ENCODE results near the gene ANKRD2. TPM values are rescaled to one million over a fixed set of nuclear protein-coding genes. Genes with fewer than 3 reads are reported as not detected.

ANKRD2 gene
- total RNA-seq, 4 donors from 2014 or later, result 0.22 to 1.0 TPM; not detected in 2

GRCh38 chr10:97537186-97537869, 35.3 kb upstream of the ANKRD2 start:
- Histone ChIP-seq H3K4me3 (no peak overlapping the region), H3K27ac (no peak overlapping the region), H3K4me1 (peaks cover 3 to 41% (median 17%) of the 10 kb centered on the region in 4 donors), H3K36me3 (no peaks in the 10 kb centered on the region), H3K9me3 (no peaks in the 10 kb centered on the region), H3K27me3 (no peaks in the 10 kb centered on the region)
- DNase-seq (ENCODE audit: low spot score in 2 of 2), result no peak
- WGBS, 2 donors, result 85 to 90% methylated on average over 5 of the region's 5 CpGs
- TF ChIP-seq CTCF (IDR thresholded peaks at IDR 0.05) (no peak), EP300 (IDR thresholded peaks at IDR 0.05) (no peak), POLR2A (IDR thresholded peaks at IDR 0.05) (no peak)

- H3K27ac ChIP-seq, result peak overlapping the region in 2 of 4 donors; percentile 82 to 94
- no peaks in the 10 kb centered on the region for H3K36me3 ChIP-seq
- TF ChIP-seq EP300 (IDR thresholded peaks at IDR 0.05) (no peak), POLR2A (IDR thresholded peaks at IDR 0.05) (no peak), CTCF (IDR thresholded peaks at IDR 0.05) (no peak)
- H3K4me3 ChIP-seq, result no peak overlapping the region
- peaks cover 3 to 51% (median 26%) of the 10 kb centered on the region in 4 donors for H3K4me1 ChIP-seq
- 31 to 35% methylated on average over 4 of the region's 4 CpGs for WGBS, 2 donors
- DNase-seq (ENCODE audit: low spot score in 2 of 2), result no peak
- no peaks in the 10 kb centered on the region for H3K27me3 ChIP-seq
- no peaks in the 10 kb centered on the region for H3K9me3 ChIP-seq
These were observed 34.2 kb upstream of the ANKRD2 start for GRCh38 chr10:97538411-97538810.

- WGBS, 2 donors, result 89% methylated on average over 4 of the region's 4 CpGs
- TF ChIP-seq CTCF (IDR thresholded peaks at IDR 0.05), result no peak
- no peak for TF ChIP-seq EP300 (IDR thresholded peaks at IDR 0.05)
- no peak for TF ChIP-seq POLR2A (IDR thresholded peaks at IDR 0.05)
- H3K36me3 ChIP-seq, result no peaks in the 10 kb centered on the region
- H3K4me3 ChIP-seq, result no peak overlapping the region
- peaks cover 3 to 56% (median 30%) of the 10 kb centered on the region in 4 donors for H3K4me1 ChIP-seq
- H3K27ac ChIP-seq, result peak overlapping the region in 2 of 4 donors; percentile 82 to 94
- no peaks in the 10 kb centered on the region for H3K9me3 ChIP-seq
- no peak for DNase-seq (ENCODE audit: low spot score in 2 of 2)
- no peaks in the 10 kb centered on the region for H3K27me3 ChIP-seq
These were observed 33.7 kb upstream of the ANKRD2 start for GRCh38 chr10:97538839-97539238.

GRCh38 chr10:97539523-97540200, 32.9 kb upstream of the ANKRD2 start:
- WGBS, 2 donors, result 40 to 43% methylated on average over 6 of the region's 6 CpGs
- no peaks in the 10 kb centered on the region for H3K27me3 ChIP-seq
- no peak overlapping the region for H3K4me3 ChIP-seq
- peaks cover 3 to 61% (median 33%) of the 10 kb centered on the region in 4 donors for H3K4me1 ChIP-seq
- no peaks in the 10 kb centered on the region for H3K9me3 ChIP-seq
- no peak for DNase-seq (ENCODE audit: low spot score in 2 of 2)
- peak in 1 of 5 experiments; percentile 13 for TF ChIP-seq CTCF (IDR thresholded peaks at IDR 0.05)
- peak in 1 of 2 donors; percentile 18 for TF ChIP-seq EP300 (IDR thresholded peaks at IDR 0.05)
- TF ChIP-seq POLR2A (IDR thresholded peaks at IDR 0.05), result no peak
- H3K36me3 ChIP-seq, result no peaks in the 10 kb centered on the region
- peak overlapping the region in 2 of 4 donors; percentile 82 to 94 for H3K27ac ChIP-seq
